Activated gamma-delta T cell treated with anti-CD3 and anti-CD28 coated beads, Interleukin-2, amount 50 U/mL, for 16 hours (primary cell): ENCODE measurements around the gene ELAC2.

ENCODE experiments used
- DNase-seq: peaks from one replicate; pipeline ENCODE4 v3.0.0-alpha.2; 2020; ENCODE audit warnings: low read depth

ELAC2 gene

GRCh38 chr17:13017655-13018459, at the start of gene ELAC2:
TSS of gene ELAC2 (minus strand) at chr17:13018027. CDS start at chr17:13017947, 80 bp downstream.
- DNase-seq = peak; percentile 94

- no peak for DNase-seq
These were observed 47.2 kb upstream of the ELAC2 start for GRCh38 chr17:13065032-13065431.

GRCh38 chr17:13055131-13055530, 37.3 kb upstream of the ELAC2 start:
- DNase-seq = no peak

GRCh38 chr17:13054666-13055065, 36.8 kb upstream of the ELAC2 start:
- DNase-seq = no peak

- DNase-seq = no peak
These were observed 34.1 kb upstream of the ELAC2 start for GRCh38 chr17:13051915-13052314.

GRCh38 chr17:13047011-13047606, 29.3 kb upstream of the ELAC2 start:
- DNase-seq = no peak

GRCh38 chr17:13046361-13046760, 28.5 kb upstream of the ELAC2 start:
- DNase-seq = no peak

GRCh38 chr17:13044572-13045065, 26.8 kb upstream of the ELAC2 start:
- no peak for DNase-seq

- no peak for DNase-seq
These were observed 21.3 kb upstream of the ELAC2 start for GRCh38 chr17:13038931-13039665.

- no peak for DNase-seq
These were observed 18.9 kb upstream of the ELAC2 start for GRCh38 chr17:13036751-13037150.

GRCh38 chr17:13035420-13035819, 17.6 kb upstream of the ELAC2 start:
- no peak for DNase-seq

GRCh38 chr17:13031718-13032350, 14.0 kb upstream of the ELAC2 start:
- peak; percentile 14 for DNase-seq

- DNase-seq = peak; percentile 25
These were observed 12.9 kb upstream of the ELAC2 start for GRCh38 chr17:13030459-13031300.

- no peak for DNase-seq
These were observed 12.2 kb upstream of the ELAC2 start for GRCh38 chr17:13030056-13030455.

GRCh38 chr17:13029340-13029739, 11.5 kb upstream of the ELAC2 start:
- no peak for DNase-seq

- no peak for DNase-seq
These were observed 9.4 kb upstream of the ELAC2 start for GRCh38 chr17:13027246-13027645.

- no peak for DNase-seq
These were observed 7.9 kb upstream of the ELAC2 start for GRCh38 chr17:13025687-13026086.

GRCh38 chr17:13025258-13025627, 7.4 kb upstream of the ELAC2 start:
- no peak for DNase-seq

GRCh38 chr17:13024526-13025257, 6.9 kb upstream of the ELAC2 start:
- peak; percentile 38 for DNase-seq

GRCh38 chr17:13024016-13024415, 6.2 kb upstream of the ELAC2 start:
- DNase-seq = no peak
